HEK293T (cell line): ENCODE data around the gene MDFIC.

Experiments
- CTCF ChIA-PET: fragments of 350-600 bp; formaldehyde crosslinking; extraction: SDS; loops from one replicate; lab custom pipeline; 2021; ENCODE audit warnings: antibody characterized with exemption, inconsistent platforms; lab: Yijun Ruan, JAX
- POLR2A ChIA-PET: fragments of 350-600 bp; formaldehyde crosslinking; extraction: SDS; loops from one replicate; lab custom pipeline; 2020; ENCODE audit warnings: antibody characterized with exemption, inconsistent platforms; lab: Yijun Ruan, JAX
- DNase-seq: peaks from one replicate; pipeline ENCODE4 v3.0.0; 2012; ENCODE audit warnings: mixed read lengths; ENCODE audit errors: extremely low spot score
- ARNT ChIP-seq: fragments of 450-650 bp; IDR thresholded peaks from 2 replicates; pipeline ENCODE4 v1.6.1; 2017; ENCODE audit warnings: mild to moderate bottlenecking
- BHLHE40 ChIP-seq: fragments of 450-650 bp; IDR thresholded peaks from 2 replicates; pipeline ENCODE4 v1.6.1; 2016; ENCODE audit warnings: mild to moderate bottlenecking, moderate library complexity, borderline replicate concordance
- CTBP1 ChIP-seq: fragments of 450-650 bp; IDR thresholded peaks from 2 replicates; pipeline ENCODE4 v1.6.1; 2016; ENCODE audit warnings: borderline replicate concordance
- ELF4 ChIP-seq: fragments of 450-650 bp; IDR thresholded peaks from 2 replicates; pipeline ENCODE4 v1.6.1; 2017; ENCODE audit warnings: antibody characterized with exemption
- FOXA1 ChIP-seq: fragments of 450-650 bp; IDR thresholded peaks from 2 replicates; pipeline ENCODE4 v1.6.1; 2016; ENCODE audit warnings: mild to moderate bottlenecking
- FOXK2 ChIP-seq: fragments of 450-650 bp; IDR thresholded peaks from 2 replicates; pipeline ENCODE4 v1.6.1; 2016; ENCODE audit warnings: mild to moderate bottlenecking
- FOXM1 ChIP-seq: fragments of 450-650 bp; IDR thresholded peaks from 2 replicates; pipeline ENCODE4 v1.6.1; 2017; ENCODE audit warnings: mild to moderate bottlenecking, borderline replicate concordance
- HDGF ChIP-seq: fragments of 450-650 bp; IDR thresholded peaks from 2 replicates; pipeline ENCODE4 v1.6.1; 2017; ENCODE audit warnings: antibody characterized with exemption, borderline replicate concordance
- L3MBTL2 ChIP-seq: fragments of 450-650 bp; conservative IDR thresholded peaks from 2 replicates; pipeline ENCODE4 v1.6.1; 2016; ENCODE audit warnings: mild to moderate bottlenecking
- LEF1 ChIP-seq: fragments of 450-650 bp; IDR thresholded peaks from 2 replicates; pipeline ENCODE4 v1.6.1; 2017; ENCODE audit warnings: mild to moderate bottlenecking, borderline replicate concordance
- NFRKB ChIP-seq: fragments of 450-650 bp; IDR thresholded peaks from 2 replicates; pipeline ENCODE4 v1.6.1; 2016; ENCODE audit warnings: mild to moderate bottlenecking, moderate library complexity
- PKNOX1 ChIP-seq: fragments of 450-650 bp; IDR thresholded peaks from 2 replicates; pipeline ENCODE4 v1.6.1; 2016
- SP1 ChIP-seq: fragments of 450-650 bp; IDR thresholded peaks from 2 replicates; pipeline ENCODE4 v1.6.1; 2017
- SUZ12 ChIP-seq: fragments of 450-650 bp; IDR thresholded peaks from 2 replicates; pipeline ENCODE4 v1.6.1; 2016; ENCODE audit warnings: mild to moderate bottlenecking
- TARDBP ChIP-seq: fragments of 450-650 bp; IDR thresholded peaks from 2 replicates; pipeline ENCODE4 v1.6.1; 2016
- ZNF384 ChIP-seq: fragments of 450-650 bp; IDR thresholded peaks from 2 replicates; pipeline ENCODE4 v1.6.1; 2016

Gene MDFIC

GRCh38 chr7:115024276-115024675, 102.4 kb downstream of the MDFIC start:
- ChIA-PET CTCF (no interaction called here), POLR2A (no interaction called here)
- no peak for DNase-seq
- TF ChIP-seq FOXM1, result no peak
- TF ChIP-seq CTBP1, result no peak
- TF ChIP-seq FOXA1, result no peak
- no peak for TF ChIP-seq TARDBP

- CTCF ChIA-PET, result no interaction called here
- TF ChIP-seq PKNOX1 (no peak), CTBP1 (no peak), FOXM1 (no peak), NFRKB (no peak), ZNF384 (no peak), L3MBTL2 (no peak), ARNT (no peak), SP1 (no peak), LEF1 (no peak), FOXA1 (no peak), HDGF (no peak), ELF4 (no peak), SUZ12 (no peak), FOXK2 (no peak), BHLHE40 (no peak)
- DNase-seq, result no peak
- POLR2A ChIA-PET, result no interaction called here
These were observed 111.1 kb downstream of the MDFIC start for GRCh38 chr7:115032715-115033703.

- TF ChIP-seq NFRKB (no peak), LEF1 (no peak), ZNF384 (no peak), CTBP1 (no peak), ELF4 (no peak), BHLHE40 (no peak), FOXA1 (no peak), FOXM1 (no peak)
- DNase-seq, result no peak
- CTCF ChIA-PET, result no interaction called here
- POLR2A ChIA-PET, result no interaction called here
These were observed 112.1 kb downstream of the MDFIC start for GRCh38 chr7:115033917-115034459.

- no peak for TF ChIP-seq BHLHE40
- no peak for TF ChIP-seq CTBP1
- no peak for TF ChIP-seq LEF1
- TF ChIP-seq ARNT, result no peak
- no peak for TF ChIP-seq SP1
- no peak for TF ChIP-seq FOXA1
- no peak for TF ChIP-seq FOXM1
- TF ChIP-seq ELF4, result no peak
- TF ChIP-seq PKNOX1, result no peak
- TF ChIP-seq L3MBTL2, result no peak
- no peak for TF ChIP-seq SUZ12
- TF ChIP-seq ZNF384, result no peak
- no peak for TF ChIP-seq NFRKB
- TF ChIP-seq FOXK2, result no peak
- no peak for TF ChIP-seq HDGF
- no peak for TF ChIP-seq TARDBP
- CTCF ChIA-PET, result no interaction called here
- POLR2A ChIA-PET, result no interaction called here
- DNase-seq, result no peak
These were observed 112.6 kb downstream of the MDFIC start for GRCh38 chr7:115034515-115034914.

- no peak for TF ChIP-seq ELF4
- TF ChIP-seq NFRKB, result no peak
- TF ChIP-seq LEF1, result no peak
- TF ChIP-seq TARDBP, result no peak
- no peak for TF ChIP-seq ZNF384
- TF ChIP-seq SP1, result no peak
- TF ChIP-seq HDGF, result no peak
- no peak for TF ChIP-seq FOXA1
- no peak for TF ChIP-seq ARNT
- no peak for TF ChIP-seq L3MBTL2
- no peak for TF ChIP-seq FOXK2
- no peak for TF ChIP-seq CTBP1
- TF ChIP-seq FOXM1, result no peak
- CTCF ChIA-PET, result no interaction called here
- POLR2A ChIA-PET, result no interaction called here
- no peak for DNase-seq
These were observed 115.4 kb downstream of the MDFIC start for GRCh38 chr7:115037128-115037802.

- ChIA-PET POLR2A (no interaction called here), CTCF (no interaction called here)
- TF ChIP-seq HDGF (no peak), BHLHE40 (no peak), CTBP1 (no peak), NFRKB (no peak), FOXA1 (no peak), ARNT (no peak), ELF4 (no peak), L3MBTL2 (no peak), FOXK2 (no peak), ZNF384 (no peak), FOXM1 (no peak), SUZ12 (no peak), LEF1 (no peak), PKNOX1 (no peak), SP1 (no peak)
- DNase-seq, result no peak
These were observed 116.3 kb downstream of the MDFIC start for GRCh38 chr7:115038158-115038557.
